ENCODE data around the gene FTO. TPM values are rescaled to one million over a fixed set of nuclear protein-coding genes. Genes with fewer than 3 reads are reported as not detected.

Gene FTO
- total RNA-seq, 4 donors from 2014 or later, result 62.0 to 90.1 (median 75.1) TPM

DNA sequence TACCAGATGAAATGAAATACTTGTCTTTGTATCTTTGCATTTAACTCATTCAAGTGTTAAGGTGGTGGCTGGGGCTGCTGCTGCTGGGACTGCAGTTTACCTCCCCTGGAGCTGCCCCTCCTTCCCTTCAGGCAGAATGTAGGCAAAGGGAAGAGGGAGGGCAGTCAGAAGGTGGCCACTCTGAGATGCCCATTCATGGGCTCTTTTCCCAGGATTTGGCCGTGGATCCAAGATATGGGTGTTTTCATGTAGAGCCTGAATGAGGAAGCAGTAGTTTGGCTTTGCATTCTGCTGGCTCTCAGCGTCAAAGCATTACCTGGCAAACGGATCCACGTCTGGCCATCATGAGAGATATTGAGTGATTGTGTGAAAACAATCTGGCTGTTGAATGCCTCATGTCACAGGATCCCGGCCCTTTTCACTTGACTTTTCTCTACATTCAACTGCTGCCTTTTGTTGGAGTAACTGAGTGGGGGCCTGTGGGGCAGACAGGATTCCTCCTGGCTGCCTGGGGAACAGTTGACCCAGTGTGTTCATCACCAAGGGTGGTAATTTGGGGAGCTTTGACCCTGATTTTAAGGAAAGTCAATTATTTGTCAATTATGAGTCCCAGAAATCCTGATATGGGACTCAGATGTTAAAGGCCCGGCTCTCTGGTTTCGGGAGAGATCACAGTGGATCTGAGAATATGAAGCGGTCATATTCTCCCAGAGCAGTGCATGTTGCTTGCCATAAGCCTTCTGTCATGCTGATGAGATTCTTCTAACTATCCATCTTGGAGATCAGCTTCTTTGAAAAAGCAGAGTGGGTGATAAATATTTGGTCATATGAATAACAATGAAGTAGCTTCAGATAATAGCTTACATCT, 345.9 kb downstream of the FTO start:
- no peaks in the 10 kb centered on the region for H3K36me3 ChIP-seq
- DNase-seq (no peak), ATAC-seq (no peak)
- no peak overlapping the region for H3K4me3 ChIP-seq
- H3K9me3 ChIP-seq, result no peaks in the 10 kb centered on the region
- H3K4me1 ChIP-seq, result no peaks in the 10 kb centered on the region
- H3K27ac ChIP-seq, result no peak overlapping the region
- TF ChIP-seq, protein P1, sequence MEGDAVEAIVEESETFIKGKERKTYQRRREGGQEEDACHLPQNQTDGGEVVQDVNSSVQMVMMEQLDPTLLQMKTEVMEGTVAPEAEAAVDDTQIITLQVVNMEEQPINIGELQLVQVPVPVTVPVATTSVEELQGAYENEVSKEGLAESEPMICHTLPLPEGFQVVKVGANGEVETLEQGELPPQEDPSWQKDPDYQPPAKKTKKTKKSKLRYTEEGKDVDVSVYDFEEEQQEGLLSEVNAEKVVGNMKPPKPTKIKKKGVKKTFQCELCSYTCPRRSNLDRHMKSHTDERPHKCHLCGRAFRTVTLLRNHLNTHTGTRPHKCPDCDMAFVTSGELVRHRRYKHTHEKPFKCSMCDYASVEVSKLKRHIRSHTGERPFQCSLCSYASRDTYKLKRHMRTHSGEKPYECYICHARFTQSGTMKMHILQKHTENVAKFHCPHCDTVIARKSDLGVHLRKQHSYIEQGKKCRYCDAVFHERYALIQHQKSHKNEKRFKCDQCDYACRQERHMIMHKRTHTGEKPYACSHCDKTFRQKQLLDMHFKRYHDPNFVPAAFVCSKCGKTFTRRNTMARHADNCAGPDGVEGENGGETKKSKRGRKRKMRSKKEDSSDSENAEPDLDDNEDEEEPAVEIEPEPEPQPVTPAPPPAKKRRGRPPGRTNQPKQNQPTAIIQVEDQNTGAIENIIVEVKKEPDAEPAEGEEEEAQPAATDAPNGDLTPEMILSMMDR (IDR thresholded peaks at IDR 0.05 in 4 of 5, conservative IDR thresholded peaks at IDR 0.05 in 1 of 5), result no peak
- no peak for TF ChIP-seq POLR2A (IDR thresholded peaks at IDR 0.05)
- H3K27me3 ChIP-seq, result no peaks in the 10 kb centered on the region
- in situ Hi-C loops (cut with MboI; ENCODE audit: low sequenced_read_pairs in 4 of 4) (no loop called here), intact Hi-C loops (cut with DNase I; ENCODE audit: low total_unique reads) (no loop called here)

DNA sequence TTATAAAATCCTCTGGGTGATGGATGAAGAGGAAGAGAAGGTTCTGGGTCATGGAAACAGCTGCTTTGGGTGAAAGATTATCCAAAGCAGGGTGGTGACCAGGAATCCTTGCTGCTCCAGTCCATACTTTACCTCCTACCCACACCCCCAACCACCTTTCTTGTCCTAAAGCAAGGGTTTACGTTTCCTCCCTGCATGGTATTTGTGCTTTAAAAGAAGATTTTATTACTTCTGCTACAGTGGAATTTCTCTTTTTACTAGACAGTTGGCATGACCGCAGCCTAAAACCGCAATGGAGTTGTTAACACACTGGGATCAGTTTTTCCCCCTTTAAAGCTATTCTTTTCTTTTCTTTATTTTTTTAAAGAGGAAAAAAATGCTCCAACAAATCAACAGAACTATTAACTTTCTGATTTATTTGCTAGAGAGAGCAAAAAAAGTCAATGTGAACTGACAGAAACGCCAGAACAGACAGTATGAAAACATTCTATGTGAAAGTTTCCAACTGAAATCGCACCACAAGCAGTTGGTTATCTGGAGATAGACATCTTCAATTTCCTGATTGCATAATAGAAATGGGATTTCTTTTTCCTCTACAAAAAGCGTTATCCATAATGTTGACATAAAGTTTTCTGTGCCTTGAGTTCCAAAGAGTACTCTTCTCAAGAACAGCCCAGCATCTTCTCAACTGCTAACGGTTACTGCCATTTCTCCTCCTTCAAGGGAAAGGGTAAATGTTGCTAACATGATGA, 346.7 kb downstream of the FTO start:
- Histone ChIP-seq H3K9me3 (no peaks in the 10 kb centered on the region), H3K27me3 (no peaks in the 10 kb centered on the region), H3K36me3 (no peaks in the 10 kb centered on the region), H3K27ac (no peak overlapping the region), H3K4me3 (no peak overlapping the region), H3K4me1 (no peaks in the 10 kb centered on the region)
- DNase-seq, result no peak
- no peak for ATAC-seq
- intact Hi-C loops (cut with DNase I; ENCODE audit: low total_unique reads), result no loop called here
- TF ChIP-seq, protein P1 (IDR thresholded peaks at IDR 0.05 in 4 of 5, conservative IDR thresholded peaks at IDR 0.05 in 1 of 5), result no peak
- TF ChIP-seq POLR2A (IDR thresholded peaks at IDR 0.05), result no peak
- in situ Hi-C loops (cut with MboI; ENCODE audit: low sequenced_read_pairs in 4 of 4), result no loop called here

DNA sequence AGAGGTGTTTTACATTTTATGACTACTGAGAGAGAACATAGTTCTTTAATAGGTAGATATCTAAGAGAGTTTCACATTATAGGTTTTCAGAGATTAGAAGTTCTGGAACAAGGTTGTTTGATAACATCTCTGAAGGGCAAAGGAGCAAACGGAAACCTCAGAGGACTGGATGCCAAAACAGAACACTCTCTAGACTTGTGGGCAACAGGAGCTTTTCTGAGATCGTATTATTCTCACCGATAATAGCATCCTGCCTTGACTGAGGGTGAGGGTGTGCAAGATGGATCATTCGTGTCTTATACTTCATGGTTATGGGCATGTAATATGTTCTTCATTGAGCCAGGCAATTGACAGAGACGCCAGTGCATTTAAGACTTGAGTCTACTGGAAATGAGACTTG, 347.9 kb downstream of the FTO start:
- intact Hi-C loops (cut with DNase I; ENCODE audit: low total_unique reads) (no loop called here), in situ Hi-C loops (cut with MboI; ENCODE audit: low sequenced_read_pairs in 4 of 4) (no loop called here)
- DNase-seq, result no peak
- H3K36me3 ChIP-seq, result no peaks in the 10 kb centered on the region
- no peaks in the 10 kb centered on the region for H3K4me1 ChIP-seq
- TF ChIP-seq, protein P1 (IDR thresholded peaks at IDR 0.05 in 4 of 5, conservative IDR thresholded peaks at IDR 0.05 in 1 of 5), result no peak
- no peak for TF ChIP-seq POLR2A (IDR thresholded peaks at IDR 0.05)
- no peaks in the 10 kb centered on the region for H3K27me3 ChIP-seq
- no peaks in the 10 kb centered on the region for H3K9me3 ChIP-seq
- no peak overlapping the region for H3K27ac ChIP-seq
- no peak overlapping the region for H3K4me3 ChIP-seq
- ATAC-seq, result no peak

DNA sequence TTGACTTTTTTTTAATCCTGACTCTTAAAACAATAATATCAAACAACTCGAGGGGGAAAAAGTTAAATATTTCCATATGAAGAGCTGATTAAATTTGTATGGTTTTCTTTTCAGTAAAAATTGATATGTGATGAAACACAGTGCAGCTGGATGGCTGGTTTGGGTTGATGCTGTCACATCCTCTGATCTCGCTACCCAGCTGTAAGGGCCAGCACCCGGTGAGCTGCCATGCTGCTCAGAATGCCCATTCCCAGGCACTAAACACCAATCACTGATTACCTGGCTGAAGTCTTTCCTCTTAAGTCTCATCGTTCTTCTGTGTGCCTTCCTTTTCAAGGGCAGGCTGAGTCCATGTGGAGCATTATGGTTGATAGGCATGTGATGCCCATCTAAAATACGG, 348.3 kb downstream of the FTO start:
- Histone ChIP-seq H3K27me3 (no peaks in the 10 kb centered on the region), H3K27ac (no peak overlapping the region), H3K4me3 (no peak overlapping the region), H3K4me1 (no peaks in the 10 kb centered on the region), H3K9me3 (no peaks in the 10 kb centered on the region), H3K36me3 (no peaks in the 10 kb centered on the region)
- in situ Hi-C loops (cut with MboI; ENCODE audit: low sequenced_read_pairs in 4 of 4), result no loop called here
- intact Hi-C loops (cut with DNase I; ENCODE audit: low total_unique reads), result no loop called here
- ATAC-seq (no peak), DNase-seq (no peak)
- TF ChIP-seq, protein P1 (IDR thresholded peaks at IDR 0.05 in 4 of 5, conservative IDR thresholded peaks at IDR 0.05 in 1 of 5), result no peak
- no peak for TF ChIP-seq POLR2A (IDR thresholded peaks at IDR 0.05)

Data from gastrocnemius medialis (tissue), 4 donors.